Umbilical cord (tissue), 2 donors: Measurements from ENCODE around the gene ROBO4. TPM values are rescaled to one million over a fixed set of nuclear protein-coding genes. Genes with fewer than 3 reads are reported as not detected.
A peak's percentile ranks its signal among the peaks of the same experiment; 100 is the strongest.

Experiments
- DNase-seq: peaks from one replicate; pipeline ENCODE4 v3.0.0-alpha.2; 2015; ENCODE audit warnings: low spot score
- total RNA-seq: library from RNA; depleted of rRNA; stranded (reverse); fragments of >200 nt; gene quantifications from one replicate; pipeline ENCODE4 v1.2.3, GENCODE V29; 2014; ENCODE audit warnings: low replicate concordance; ENCODE audit not compliant: insufficient read depth

Gene ROBO4
- total RNA-seq, 1 donor from 2014 or later, result 13.0 TPM

- no peak for DNase-seq
These were observed 23.7 kb downstream of the ROBO4 start for GRCh38 chr11:124873951-124874350.

DNA sequence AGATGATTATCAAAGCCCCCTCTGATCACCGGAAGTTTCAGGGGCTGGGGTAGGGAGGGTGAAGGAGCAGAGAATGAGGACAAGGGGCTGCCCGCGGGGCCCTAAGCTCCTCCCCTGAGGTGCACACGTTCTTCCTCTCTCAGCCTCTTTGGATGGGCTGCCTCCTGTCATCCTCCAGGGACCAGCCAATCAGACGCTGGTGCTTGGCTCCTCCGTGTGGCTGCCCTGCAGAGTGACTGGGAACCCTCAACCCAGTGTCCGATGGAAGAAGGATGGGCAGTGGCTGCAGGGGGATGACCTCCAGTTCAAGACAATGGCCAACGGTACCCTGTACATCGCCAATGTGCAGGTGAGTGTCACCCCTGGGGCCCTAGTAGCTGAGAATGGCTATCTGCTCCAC, 24.9 kb downstream of the ROBO4 start:
- no peak for DNase-seq

- DNase-seq, result no peak
These were observed 25.4 kb downstream of the ROBO4 start for GRCh38 chr11:124872280-124872679.

GRCh38 chr11:124870430-124870829, 27.2 kb downstream of the ROBO4 start:
- no peak for DNase-seq

DNA sequence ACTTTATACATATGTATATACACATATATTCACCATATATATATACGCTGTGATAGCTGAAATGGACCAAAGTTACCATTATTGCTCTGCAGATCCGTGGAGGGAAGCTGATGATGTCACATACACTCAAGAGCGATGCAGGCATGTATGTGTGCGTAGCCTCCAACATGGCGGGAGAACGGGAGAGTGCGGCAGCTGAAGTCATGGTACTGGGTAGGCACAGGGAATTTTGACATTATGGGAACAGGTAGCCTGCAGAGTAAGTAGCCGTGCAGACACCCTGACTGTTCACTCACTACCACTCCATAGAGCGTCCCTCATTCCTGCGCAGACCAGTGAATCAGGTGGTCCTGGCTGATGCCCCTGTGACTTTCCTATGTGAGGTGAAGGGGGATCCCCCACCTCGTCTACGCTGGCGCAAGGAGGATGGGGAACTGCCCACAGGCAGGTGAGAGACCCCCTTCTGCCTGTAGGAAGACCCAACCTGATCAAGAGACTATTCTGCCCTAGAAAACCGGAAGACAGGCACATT, 27.7 kb downstream of the ROBO4 start:
- no peak for DNase-seq

DNA sequence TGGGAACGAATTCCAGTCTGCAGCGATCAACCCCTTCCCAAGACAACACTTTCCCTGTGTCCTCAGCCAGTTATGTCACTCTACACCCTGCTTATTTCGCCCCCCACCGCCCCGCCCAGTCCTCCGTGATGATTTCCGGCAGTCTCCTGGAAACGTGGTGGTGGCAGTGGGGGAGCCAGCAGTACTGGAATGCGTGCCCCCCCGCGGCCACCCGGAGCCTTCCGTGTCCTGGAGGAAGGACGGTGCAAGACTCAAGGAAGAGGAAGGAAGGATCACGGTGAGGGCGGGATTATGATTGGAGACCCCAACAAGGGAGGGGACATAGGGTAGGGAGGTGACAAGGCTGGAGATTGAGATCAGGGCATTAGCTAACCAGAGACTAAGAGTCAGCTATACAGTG, 28.3 kb downstream of the ROBO4 start:
- DNase-seq, result no peak

DNA sequence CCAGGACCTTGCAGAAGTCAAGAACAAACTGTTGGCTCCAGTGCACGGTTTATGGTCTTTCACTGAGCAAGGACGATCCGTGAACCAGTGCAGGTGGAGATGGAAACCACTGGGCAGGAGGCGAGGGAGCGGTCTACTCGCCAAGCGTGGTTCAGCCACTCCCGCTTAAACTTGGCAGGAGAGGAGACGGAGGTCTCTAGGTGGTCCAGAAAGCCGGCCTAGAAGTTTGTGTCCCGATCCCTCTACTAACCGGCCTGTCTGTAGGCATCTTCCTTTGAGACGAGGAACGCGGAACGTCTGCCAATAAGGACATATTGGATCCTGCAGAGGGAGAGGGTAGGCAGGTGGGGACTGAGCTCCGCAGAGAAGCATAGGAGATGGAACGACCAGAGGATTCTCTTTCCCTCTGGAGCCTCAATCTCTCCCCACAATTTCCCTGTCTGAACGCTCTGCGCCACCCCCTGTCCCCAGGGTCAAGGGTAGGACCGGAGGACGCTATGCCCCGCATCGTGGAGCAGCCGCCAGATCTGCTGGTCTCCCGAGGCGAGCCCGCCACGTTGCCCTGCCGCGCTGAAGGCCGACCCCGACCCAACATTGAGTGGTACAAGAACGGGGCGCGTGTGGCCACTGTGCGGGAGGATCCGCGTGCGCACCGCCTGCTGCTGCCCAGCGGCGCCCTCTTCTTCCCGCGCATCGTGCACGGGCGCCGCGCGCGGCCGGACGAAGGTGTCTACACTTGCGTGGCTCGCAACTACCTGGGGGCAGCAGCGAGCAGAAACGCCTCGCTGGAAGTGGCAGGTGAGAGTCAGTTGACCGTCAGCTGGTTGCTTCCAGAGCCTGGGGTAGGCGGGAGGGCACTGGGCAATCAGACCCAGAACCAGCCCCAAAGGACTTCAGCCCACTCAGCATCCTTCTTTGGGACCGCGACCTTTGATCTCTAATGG, 29.1 kb downstream of the ROBO4 start:
- no peak for DNase-seq

- no peak for DNase-seq
These were observed 30.0 kb downstream of the ROBO4 start for GRCh38 chr11:124867700-124868099.

DNA sequence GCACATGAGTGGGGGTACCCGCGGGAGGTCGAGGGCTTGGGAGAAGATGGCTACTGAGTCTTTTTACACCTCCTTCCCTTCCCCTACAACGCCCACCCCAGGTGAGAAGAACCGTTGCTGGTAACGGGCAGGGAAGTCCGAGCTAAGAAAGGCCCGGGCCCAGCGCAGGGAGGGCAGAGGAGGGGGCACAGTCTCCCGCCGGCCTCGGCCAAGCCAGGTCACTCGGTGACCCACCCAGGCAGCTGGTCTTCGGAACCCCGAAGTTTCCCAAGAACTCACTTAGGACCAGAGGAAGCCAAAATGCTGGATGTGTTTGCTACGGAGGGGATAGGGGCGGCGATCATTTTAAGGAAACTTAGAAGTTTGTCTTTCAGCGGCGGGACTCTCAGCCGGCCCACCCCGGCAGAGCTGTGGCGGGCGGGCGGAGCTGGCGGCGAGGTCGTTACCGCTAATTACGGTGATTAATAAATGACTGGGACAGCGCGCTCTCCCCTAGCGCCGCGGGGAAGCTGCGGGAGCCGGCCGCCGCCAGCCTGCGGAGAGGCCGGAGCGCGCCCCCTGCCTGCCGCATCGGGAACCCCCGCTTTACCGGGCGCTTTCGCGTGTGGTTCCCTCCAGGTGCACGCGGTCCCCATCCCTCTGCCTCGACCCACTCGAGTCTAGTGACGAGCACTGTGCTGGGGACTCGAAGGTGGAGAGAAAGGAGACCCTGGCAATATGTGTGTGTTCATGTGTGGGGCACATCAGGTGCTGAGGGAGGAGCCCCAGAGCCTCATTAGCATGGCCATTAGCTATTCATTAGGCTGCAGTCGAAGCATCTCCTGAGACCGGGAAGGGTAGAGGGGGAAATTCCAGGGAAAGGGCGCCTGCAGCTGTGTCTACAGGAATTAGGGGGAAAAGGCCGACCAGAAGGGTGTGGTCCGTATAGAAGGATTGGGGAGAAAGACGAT, 31.5 kb downstream of the ROBO4 start:
- no peak for DNase-seq

DNA sequence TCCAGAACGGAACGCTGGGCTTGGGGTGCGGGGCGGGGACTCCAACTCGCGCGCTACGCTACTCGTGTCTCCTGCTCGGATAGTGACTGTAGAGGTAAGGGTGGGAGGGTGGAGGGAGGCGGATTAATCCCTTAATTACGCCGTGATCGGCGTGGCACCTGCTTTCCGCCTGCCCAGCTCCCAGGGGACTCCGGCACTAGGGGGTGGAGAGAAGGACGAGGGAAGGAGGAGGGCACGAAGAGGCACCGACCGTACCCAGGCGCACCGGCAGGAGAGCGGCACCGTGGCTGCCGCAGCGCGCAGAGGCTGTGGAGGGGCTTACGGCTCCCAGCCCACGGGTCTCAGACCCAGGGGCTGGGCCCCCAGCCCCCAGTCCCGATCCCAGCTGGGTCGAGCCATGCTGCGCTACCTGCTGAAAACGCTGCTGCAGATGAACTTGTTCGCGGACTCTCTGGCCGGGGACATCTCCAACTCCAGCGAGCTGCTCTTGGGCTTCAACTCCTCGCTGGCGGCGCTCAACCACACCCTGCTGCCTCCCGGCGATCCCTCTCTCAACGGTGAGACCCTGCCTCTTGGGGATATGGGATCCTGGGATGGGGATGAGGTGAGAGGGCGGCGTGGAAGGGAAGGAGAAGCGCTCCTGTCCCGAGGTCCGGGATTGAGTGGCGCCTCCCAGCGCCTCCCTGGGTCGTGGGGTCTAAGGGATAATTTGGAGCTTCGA, 32.3 kb downstream of the ROBO4 start, which contains the start of gene ROBO3:
TSS of gene ROBO3 (plus strand) at position 252 of the 721 bp plus-strand sequence. CDS start at position 398, 146 bp downstream.
- DNase-seq, result no peak

DNA sequence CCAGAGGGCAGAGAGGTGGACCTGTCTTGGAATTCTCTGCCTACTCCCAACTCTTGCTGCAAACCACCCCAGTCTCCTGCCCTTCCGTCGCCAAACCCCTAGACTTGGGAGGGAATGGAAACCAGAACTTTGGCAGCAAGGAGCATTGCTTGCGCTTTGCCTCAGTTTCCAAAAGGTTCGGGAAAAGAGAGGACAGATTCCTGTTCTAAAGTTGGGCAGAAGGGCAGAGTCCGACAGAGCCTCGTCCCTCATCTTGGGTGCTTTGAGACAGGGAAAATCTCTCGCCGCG, 32.8 kb downstream of the ROBO4 start:
- no peak for DNase-seq

GRCh38 chr11:124864176-124864891, 33.3 kb downstream of the ROBO4 start:
- DNase-seq, result no peak

DNA sequence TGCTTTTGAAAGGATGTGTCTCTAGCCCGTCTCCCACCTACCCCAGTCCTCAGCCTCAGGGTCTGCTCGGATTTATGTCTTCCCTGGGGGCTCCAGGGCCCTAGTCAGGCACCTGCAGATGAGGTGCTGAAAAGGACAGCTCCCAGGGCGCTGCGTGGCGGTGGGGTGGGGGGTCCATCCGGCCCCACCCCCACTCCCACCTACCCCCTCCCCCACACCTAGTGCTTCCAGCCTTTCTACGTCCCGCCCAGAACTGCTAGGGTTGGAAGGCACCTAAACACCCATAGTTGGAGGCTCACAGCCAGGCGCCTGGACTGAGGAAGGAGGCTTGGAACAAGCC, 33.9 kb downstream of the ROBO4 start:
- DNase-seq, result no peak

- DNase-seq, result peak; percentile 50
These were observed 34.4 kb downstream of the ROBO4 start for GRCh38 chr11:124863137-124863825.

GRCh38 chr11:124861670-124862069, 36.0 kb downstream of the ROBO4 start:
- DNase-seq, result no peak

DNA sequence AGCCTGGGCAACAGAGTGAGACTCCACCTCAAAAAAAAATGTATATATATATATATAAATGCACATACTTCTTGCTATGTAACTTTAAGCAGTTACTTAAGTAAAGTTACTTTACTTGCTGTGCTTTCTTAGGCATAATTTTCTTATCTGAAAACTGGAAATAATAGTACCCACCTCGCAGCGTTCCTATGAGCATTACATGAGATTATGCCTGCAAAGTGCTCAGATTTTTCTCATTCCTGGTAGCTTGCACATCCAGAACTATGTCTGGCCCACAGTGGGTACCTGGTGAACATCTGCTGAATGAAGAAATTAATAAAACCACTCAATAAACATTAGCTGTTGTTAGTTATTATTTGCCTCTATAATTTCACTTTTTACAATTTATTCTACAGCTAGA, 38.5 kb downstream of the ROBO4 start:
- no peak for DNase-seq

GRCh38 chr11:124846070-124846673, 51.5 kb downstream of the ROBO4 start:
- DNase-seq, result no peak

GRCh38 chr11:124844664-124845079, 53.0 kb downstream of the ROBO4 start:
- DNase-seq, result no peak

- no peak for DNase-seq
These were observed 54.1 kb downstream of the ROBO4 start for GRCh38 chr11:124843616-124843910.

DNA sequence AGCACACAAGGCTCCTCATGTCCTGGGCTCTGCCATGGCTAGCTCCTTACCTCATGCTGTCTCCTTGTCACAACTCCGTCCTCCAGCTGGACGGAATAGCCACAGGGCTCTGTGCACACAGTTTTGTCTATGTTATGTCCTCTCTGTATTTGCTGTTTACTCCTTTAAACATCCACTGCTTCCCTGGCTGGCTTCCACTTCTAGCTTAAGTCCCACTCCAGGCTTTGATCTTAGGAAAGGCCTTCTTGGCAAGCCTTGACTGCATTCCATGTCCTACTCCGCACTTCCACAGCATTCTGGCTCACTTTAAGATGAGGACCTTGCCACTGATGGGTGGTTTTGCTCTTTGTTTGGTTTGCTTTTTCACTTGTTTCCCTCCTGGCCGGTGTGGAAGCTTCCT, 55.4 kb downstream of the ROBO4 start:
- DNase-seq, result peak; percentile 90
